Left kidney (tissue), 2 donors: ENCODE measurements around the gene AHCYL2. TPM values are rescaled to one million over a fixed set of nuclear protein-coding genes. Genes with fewer than 3 reads are reported as not detected.
"Not testable (repeated sequence)": the region's sequence is repeated elsewhere in the genome, so short reads cannot be mapped to it uniquely, and the experiment has no call there.

ENCODE experiments used
- DNase-seq: peaks from one replicate; pipeline ENCODE4 v3.0.0-alpha.2; 2013
- polyA plus RNA-seq: library from polyadenylated mRNA; unstranded; fragments of 120-200 nt; gene quantifications from one replicate; pipeline ENCODE4 v1.2.1, GENCODE V29; 2013; ENCODE audit not compliant: insufficient read length

The AHCYL2 gene
- polyA plus RNA-seq, 1 donor: 35.7 TPM

DNA sequence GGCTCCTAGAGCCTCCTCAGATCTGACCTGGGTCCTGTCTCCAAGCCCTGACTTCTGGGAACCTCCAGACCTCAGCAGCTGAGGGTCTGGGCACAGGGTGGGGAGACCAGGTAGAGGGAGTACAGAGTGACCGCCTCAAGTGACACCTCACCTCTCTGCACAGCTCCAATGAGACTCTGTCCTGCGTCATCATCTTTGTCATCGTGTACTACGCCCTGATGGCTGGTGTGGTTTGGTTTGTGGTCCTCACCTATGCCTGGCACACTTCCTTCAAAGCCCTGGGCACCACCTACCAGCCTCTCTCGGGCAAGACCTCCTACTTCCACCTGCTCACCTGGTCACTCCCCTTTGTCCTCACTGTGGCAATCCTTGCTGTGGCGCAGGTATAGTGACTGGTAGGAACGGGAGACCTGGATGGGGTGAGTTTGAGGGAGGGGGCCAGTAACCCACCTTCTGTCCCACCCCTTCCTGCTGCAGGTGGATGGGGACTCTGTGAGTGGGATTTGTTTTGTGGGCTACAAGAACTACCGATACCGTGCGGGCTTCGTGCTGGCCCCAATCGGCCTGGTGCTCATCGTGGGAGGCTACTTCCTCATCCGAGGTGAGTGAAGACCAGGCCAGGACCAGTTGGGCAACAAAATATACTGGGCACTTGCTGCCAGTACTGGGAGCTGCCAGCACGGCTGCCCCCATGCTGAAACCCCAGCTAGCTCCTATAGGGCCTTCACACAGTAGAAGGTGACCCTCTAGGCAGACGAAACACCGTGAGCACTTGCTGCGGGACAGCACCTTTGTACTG is 18.6 kb upstream of the AHCYL2 start:
- no peak for DNase-seq

GRCh38 chr7:129208667-129209066 is 16.2 kb upstream of the AHCYL2 start:
- no peak for DNase-seq

- DNase-seq: no peak
Measured at GRCh38 chr7:129209067-129209926, 15.5 kb upstream of the AHCYL2 start.

GRCh38 chr7:129210256-129210988 is 14.4 kb upstream of the AHCYL2 start:
- DNase-seq: no peak

DNA sequence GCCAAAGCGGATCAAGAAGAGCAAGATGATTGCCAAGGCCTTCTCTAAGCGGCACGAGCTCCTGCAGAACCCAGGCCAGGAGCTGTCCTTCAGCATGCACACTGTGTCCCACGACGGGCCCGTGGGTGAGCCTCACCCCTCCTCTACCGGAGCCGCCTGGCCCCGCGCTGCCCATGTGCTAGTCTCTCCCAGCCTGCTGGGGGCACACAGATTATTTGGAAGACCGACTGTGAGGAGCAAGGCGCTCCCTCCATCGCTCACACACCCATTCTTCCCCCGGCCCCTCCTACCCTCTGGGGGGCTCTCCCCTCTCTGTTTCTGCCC is 13.9 kb upstream of the AHCYL2 start:
- DNase-seq: no peak

- DNase-seq: no peak
Measured at GRCh38 chr7:129212126-129212525, 12.7 kb upstream of the AHCYL2 start.

- DNase-seq: no peak
Measured at GRCh38 chr7:129212596-129212995, 12.2 kb upstream of the AHCYL2 start.

GRCh38 chr7:129213828-129214227 is 11.0 kb upstream of the AHCYL2 start:
- no peak for DNase-seq

GRCh38 chr7:129215691-129216090 is 9.1 kb upstream of the AHCYL2 start:
- DNase-seq: not testable (repeated sequence)

GRCh38 chr7:129216101-129216715 is 8.6 kb upstream of the AHCYL2 start:
- not testable (repeated sequence) for DNase-seq

- not testable (repeated sequence) for DNase-seq
Measured at GRCh38 chr7:129216821-129217416, 7.9 kb upstream of the AHCYL2 start.

- peak; percentile 86 for DNase-seq
Measured at GRCh38 chr7:129218514-129219062, 6.2 kb upstream of the AHCYL2 start.

- not testable (repeated sequence) for DNase-seq
Measured at GRCh38 chr7:129219166-129219565, 5.7 kb upstream of the AHCYL2 start.

DNA sequence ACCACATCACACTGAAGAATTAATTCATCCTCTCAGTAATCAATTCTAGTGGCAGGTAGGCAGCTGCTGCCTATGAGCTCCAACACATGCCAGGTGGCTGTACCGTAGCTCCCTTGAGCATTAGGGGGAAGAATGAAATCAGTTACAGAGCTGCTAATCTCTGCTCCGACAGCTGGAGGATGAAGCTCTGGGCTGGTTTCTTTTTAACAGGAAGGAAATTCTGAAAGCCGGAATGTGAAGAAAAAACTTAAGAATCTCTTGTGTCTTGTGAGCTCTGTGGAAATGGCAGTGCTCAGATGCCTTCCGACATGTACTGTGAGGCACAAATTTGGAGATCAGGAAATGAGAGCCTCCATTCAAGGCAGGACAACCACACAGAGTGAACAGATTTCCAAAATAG is 2.8 kb upstream of the AHCYL2 start:
- no peak for DNase-seq

DNA sequence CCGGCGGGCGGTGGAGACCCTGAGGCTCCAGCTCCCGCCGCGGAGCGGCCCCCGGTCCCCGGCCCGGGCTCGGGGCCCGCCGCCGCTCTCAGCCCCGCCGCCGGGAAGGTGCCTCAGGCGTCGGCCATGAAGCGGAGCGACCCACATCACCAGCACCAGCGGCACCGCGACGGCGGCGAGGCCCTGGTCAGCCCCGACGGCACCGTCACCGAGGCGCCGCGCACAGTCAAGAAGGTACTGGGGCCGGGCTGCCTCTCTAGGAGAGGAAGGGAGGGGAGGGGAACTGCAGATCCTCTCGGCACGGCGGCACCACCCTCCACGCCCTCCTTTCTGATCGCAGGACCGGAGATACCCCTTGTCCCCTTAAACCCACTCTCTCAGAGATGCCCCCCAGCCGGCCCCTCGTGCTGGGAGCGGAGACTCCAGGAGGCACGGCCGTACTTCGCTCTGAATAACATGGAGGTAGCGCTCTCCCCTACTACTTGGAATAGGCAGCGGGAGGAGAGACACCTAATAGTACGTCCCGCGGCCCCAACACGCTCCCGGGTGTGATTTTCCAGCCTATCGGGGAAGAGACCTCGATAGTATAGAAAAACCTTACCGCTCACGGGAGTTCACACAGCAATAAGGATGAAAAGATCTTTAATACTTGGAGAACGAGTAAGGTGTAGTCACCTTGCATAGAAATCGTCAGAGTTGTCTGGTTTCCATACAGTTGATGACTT is 538 bp downstream of the AHCYL2 start:
- no peak for DNase-seq

DNA sequence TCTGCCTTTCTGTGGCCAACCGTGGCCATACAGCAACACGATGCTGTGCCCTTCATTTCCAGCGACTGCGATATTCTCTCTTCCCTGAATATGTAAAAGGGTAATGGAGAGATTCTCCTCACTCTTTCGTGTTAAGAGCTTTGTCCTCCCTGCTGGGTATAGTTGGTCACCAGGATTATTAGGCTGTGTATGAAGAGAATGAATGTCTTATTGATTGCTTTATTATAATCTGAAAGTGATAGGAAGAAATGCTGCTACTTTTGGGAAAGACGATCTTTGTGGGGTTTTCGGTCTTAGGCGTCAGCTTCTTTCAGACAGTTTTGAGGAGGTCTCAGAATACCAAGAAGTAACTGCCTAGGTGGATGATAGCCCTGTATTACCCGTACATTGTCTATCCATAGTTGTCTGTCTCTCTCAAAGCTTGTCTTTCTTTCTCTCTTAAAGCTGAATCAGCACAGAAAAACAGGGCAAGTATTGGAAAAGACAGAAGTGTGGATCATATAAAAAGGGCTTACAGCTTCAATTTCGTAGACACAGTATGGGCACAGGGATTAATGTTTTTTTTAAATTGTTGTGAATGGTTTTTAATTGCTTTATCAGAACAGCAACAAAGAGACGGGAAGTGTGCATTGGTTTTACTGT is 1.2 kb downstream of the AHCYL2 start:
- DNase-seq: no peak

GRCh38 chr7:129227646-129228578 is 3.1 kb downstream of the AHCYL2 start:
- no peak for DNase-seq

GRCh38 chr7:129228633-129229032 is 3.8 kb downstream of the AHCYL2 start:
- DNase-seq: no peak

DNA sequence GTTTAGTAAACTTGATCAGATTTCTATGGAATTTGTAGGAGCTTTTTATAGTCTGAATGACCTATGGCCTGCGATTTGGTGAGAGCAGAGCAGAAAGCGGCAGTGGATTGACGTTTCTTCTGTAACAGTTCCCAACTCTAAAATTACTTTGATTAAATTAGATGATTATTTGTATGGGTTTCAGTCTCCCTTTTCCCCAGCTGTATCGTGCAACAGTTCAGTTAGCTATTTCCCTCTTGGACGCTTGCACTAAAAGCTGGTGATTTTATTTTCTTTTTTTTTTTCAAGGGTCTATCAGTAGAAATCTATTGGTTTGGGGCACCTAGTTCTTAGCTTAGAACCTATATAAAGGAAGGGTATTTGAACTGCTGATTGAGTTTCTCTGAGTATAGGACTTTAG is 6.8 kb downstream of the AHCYL2 start:
- DNase-seq: no peak
